Measurements from ENCODE around the gene TSR3.
"Not testable (repeated sequence)": the region's sequence is repeated elsewhere in the genome, so short reads cannot be mapped to it uniquely, and the experiment has no call there.

The TSR3 gene

DNA sequence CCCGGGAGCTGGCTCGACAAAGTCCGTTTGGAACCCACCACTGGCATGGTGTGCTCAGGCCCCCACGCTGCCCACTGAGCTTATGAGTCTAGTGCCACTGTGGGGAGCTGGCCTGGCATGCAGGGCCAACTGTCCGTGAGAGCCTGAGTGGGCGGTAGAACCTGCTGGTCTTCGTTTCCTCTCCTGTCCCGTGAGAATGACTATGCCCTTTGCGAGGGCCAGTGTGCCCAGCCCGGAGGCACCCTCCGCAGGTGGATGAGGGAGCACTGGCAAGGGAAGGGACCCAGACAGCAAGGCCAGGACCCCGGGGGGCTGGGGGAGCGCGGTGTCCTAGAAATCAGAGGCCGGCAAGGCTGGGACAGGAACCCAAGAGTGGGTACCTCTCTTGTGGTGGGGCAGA is 15.1 kb downstream of the TSR3 start:
- DNase-seq: no peak

DNA sequence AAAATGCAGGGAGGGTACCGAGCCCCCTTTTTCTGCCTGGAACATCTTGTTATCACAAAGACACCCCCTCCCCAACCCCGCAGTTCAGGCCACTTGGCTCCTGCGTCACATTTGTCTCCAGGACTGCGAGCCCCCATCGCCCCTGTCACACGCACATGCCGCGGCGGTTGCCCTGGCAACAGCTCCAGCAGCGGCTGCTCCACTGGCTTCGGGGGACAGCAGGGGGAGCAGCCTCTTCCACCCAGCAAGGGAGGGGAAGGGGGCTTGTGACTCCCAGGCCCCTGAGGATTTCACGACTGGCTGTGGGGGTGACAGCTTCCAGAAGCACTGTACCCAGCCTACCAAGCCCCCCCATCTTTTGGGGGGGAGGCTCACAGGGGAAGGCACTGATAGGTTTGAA is 15.7 kb downstream of the TSR3 start:
- peak; percentile 50 for DNase-seq

DNA sequence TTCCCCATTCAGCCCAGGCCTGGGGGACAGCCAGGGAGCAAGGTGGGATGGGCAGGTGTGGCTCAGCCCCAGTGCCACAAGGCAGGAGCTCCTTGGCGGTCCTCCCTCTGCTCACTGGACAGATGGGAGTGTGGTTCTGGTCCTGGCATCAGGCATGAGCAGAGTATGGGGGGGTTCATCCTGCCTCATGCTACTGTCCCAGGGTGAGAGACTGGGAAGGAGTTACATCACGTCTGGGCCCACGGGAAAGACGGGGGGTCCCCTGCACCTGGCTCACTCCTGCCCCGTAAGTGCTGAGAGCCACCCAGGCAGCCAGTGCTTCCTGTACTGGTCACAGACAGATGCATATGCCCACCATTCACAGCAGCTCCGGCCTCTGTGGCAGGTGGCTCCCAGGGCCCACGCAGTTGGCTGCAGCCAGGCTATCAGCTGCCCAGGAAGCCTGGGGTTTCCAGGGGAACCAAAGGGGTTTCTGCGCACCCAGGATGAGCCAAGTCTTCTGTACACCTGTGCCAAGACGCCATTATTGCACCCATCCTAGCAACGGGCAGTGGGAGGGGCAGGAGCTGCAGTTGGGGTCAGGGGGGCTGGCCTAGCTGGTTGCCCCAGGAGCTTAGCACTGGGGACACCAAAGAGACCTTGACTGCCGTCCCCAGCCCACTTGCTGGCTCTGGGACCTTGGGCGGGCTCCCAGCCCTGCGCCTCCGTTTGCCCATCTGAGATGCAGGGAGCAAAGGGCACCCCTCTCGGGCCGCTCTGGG is 16.3 kb downstream of the TSR3 start:
- DNase-seq: peak; percentile 72

DNA sequence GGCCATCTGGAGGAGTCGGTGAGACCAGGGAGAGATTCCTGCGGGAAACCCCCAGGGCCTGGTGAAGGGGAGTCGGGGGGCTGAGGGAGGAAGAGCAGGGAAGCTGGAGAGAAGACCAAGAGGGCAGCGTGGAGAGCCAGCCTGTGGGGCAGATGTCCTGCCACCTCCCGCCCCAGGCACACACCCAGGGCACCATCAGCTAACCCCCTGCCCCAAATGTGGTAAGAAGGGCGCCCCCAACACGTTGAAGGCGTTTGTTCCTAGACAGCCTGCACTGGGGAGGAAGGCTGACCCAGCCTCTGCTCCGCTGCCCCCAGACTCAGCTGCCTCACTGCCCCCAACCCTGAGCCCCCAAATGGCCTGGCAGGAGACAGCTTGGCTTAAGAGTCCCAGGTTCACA is 16.9 kb downstream of the TSR3 start:
- no peak for DNase-seq

DNA sequence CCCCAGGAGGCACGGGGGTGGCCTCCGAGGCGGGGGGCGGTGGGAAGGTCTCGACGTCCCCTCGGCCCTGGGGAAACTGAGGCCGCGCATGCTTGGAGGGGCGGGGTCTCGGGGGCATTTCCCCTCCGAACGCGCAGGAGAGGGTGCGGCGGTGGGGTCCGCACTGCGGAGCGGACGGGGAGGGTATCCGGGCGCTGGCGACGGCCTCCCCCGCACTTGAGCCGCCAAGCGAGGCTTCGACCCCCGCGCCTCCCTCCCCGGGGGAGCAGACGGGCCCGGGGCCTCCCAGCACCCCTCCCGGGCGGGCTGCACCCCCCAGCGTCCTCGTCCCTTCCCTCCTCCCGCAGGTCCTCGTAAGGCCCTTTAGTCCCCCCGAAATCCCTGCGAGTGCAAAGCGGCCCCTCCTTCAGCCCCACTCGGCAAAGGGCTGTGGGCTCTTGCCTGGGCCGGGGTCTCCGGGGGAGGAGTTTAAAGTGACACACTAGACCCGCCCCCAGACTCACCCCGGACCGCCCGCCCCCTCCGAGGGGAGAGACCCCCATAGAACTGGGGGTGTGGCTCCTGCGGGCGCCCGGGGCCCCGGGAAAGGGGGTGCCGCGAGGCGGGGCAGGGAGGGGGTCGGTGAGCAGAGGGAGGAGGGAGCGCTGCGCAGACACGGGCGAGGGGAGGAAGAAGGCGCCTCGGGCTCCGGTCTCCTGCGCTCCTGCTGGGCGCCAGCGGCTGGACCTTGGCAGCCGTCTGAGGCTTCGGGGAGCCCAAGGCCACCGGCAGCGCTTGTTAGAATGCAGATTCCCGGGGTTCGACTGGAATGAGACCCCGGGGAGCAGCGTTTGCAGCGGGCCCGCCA is 17.6 kb downstream of the TSR3 start:
- DNase-seq: peak; percentile 27

DNA sequence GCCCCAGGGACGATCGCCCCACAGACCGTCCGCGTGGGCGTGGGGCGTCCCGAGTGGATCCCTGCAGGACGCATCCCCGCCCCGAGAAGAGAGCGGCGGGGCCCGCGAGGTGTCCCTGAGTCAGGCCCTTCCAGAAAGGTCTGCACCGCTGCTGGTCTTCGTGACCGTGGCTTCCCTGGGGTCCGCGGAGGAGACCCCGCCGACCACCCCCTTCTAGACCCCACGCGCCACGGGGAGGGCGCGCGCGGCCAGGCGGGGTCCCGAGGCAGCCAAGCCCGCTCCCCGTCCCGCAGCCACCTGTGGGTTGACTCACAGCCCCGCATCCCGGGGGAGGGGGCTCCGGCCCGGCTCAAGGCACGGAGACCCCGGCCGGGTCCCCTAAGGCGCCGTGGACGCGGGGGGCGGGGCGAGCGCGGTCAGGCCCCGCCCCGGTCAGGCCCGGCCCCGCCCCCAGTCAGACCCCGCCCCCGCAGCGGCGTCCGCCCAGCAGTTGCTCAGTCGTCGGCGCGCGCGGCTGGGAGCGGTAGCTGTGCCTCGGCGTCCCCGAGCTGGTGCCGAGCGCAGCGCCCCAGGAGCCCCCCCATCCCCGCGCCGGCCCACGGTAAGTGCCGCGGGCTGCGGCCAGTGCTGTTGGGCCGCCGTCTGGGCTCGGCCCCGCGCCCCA is 18.4 kb downstream of the TSR3 start, which contains the start of gene BAIAP3:
Gene BAIAP3 (plus strand): TSS at position 497 of the 664 bp plus-strand sequence. CDS start 4,905 bp downstream, outside the sequence.
- DNase-seq: peak; percentile 23

DNA sequence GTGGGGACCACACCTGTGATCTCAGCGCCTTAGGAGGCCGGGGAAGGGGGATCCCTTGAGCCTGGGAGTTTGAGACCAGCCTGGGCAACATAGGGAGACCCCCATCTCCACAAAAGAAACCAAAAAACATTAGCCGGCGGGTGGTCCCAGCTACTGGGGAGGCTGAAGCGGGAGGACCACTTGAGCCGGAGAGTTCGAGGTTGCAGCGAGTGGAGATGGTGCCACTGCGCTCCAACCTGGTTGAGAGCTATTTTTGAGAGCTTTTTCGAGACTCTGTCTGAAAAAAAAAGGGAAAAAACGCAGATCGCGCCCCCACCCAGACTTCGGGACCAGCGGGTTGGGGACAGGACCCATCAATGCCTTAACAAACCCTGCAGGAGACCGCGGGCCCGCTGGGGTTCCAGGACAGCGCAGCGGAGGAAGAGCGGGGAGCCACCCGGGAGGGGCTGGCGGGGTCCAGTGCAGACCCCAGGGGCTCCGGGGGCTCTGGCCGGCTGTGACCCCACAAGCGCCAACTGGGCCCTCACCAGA is 19.0 kb downstream of the TSR3 start:
- DNase-seq: no peak

DNA sequence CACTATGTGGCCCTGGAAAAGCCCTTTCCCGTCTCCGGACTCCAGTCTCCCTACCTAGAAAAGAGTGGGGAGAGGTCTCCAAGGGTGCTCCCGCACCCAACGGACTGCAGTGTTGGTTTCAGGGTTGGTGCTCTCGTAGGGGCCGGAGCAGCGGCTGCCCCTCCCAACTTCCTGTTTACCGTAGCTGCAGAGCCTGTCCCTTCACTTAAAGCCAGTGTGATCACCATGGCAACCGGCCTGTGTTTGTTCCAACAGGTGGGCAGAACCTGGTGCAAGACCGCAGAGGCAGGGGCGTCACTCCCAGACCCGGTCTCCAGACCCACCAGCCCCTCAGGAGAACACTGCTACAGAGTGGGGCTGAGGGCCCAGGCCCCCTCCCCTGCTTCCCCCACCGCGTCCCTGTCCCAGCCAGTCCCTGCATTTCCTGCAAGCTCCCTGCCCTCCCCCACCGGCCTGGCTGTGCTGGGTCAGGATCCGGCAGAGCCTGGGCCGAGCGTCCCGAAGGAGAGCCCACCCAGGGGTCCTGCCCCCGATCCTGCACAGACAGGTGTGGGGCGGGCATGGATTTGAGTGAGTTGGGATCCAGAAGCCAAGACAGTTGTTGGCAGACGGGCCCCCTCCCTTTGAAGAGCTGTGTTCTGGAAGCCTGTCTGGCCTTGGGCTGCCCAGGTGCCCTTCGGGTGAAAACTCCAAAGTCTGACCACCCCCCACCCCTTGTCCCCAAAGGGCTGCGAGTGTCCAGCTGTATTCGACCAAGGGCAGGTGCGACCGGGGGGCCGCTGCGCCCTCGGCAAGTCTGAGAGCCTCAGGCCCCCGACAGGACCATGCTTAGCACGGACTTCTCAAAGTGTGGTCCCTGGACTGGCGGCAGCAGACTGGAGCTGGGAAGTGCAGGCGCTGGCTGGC is 19.7 kb downstream of the TSR3 start:
- peak; percentile 95 for DNase-seq

DNA sequence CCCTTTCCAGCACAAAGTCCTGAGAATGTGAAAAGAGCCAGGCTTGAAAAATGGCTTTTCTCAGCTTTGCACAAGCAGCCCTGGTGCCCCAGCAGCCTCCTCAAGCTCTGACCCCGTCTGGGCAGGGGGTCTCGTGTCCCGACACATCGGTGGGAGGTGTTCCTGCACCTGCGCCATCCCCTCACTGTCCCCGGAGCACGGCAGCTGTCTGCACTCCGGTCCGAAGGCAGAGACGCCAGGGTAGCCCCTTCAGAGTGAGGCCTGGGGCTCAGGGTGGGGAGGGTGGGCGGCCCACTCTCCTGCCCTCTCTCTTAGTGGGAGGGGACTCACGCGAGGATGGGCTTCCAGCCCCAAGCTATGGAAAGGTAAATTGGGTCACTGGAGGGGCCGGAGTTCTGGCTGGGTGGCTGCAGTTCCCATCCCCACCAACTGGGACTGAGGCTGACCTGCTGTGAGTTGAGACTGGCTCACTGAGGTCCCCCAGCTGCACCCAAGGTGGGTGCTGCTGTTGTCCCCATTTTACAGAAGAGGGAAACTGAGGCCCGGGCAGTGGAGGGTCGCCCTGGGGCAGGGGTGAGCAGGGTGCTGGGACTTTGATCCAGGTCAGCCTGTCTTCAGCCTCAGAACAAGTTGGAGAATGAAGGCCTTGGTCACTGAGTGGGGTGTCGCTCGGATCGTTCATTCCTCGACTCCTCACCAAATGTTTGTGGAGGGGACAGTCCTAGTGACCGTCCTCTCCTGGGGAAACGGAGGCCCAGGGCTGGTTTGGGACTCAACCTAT is 20.6 kb downstream of the TSR3 start:
- no peak for DNase-seq

DNA sequence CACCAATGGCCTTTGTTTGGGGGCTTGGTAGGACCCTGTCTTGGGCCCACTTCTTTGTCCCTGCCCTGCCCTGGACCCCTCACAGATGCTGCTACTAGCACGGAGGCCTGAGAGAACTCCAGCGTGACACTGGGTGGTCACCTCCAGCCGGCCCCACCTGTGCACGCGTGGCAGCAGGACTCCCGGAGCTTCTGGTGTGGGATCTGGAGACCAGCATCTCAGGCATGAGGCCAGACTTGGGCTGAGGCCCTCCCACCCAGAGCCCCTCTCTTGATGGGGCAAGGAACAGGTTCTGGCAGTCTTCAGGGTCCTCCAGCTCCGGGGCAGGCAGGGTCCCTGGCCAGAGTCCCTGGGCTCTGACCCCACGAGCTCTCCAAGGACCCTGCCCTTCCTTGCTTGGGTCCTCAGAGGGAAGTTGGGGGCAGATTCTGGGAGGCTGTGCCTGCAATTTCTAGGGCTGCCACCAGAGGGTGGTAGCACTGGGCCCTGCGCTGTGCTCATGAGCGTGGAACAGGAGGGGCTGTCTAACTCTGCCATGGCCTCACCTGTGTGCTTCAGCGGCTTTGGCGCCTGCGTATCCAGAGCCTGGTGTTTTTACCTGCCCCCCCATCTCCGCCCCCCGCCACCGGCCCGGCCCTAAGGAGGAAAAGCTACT is 21.3 kb downstream of the TSR3 start:
- peak; percentile 17 for DNase-seq

DNA sequence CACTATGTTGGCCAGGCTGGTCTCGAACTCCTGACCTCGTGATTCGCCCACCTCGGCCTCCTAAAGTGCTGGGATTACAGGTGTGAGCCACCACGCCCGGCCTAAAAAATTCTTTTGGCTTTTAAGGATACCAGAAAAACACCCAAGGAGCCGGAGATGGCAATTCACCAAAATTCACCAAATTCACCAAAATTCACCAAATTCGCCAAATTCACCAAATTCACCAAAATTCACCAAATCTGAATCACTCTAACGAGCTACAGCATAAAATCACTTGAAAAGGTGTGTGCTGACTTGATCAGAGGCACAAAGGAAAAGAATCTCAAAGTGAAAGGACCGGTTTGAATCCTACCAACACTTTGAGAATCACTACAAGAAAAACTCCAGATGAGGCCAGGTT is 22.7 kb downstream of the TSR3 start:
- not testable (repeated sequence) for DNase-seq

DNA sequence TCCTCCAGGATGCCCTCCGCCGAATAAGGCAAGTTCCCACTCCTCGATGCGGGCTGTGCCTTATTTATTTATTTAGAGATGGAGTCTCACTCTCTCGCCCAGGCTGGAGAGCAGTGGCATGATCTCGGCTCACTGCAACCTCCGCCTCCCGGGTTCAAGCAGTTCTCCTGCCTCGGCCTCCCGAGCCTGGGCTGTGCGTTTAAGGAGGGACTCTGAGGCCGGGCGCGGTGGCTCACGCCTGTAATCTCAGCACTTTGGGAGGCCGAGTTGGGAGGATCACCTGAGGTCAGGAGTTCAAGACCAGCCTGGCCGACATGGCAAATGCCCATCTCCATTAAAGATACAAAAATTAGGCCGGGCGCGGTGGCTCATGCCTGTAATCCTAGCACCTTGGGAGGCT is 23.5 kb downstream of the TSR3 start:
- not testable (repeated sequence) for DNase-seq

DNA sequence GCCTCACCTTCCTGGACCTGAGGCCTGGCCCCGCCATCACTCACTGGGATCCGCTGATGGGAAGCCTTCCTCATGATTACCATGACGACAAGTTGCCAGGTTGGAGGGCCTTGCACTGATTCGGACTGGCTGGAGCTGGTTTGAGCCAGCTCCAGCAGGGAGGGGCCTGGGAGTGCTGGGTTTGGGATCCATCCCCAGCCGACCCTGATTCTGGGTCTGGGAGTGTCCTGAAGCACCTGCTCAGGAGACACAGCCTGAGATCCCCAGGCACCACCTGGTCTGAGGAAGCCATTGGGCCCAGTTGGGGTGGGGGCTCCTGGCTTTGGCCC is 24.1 kb downstream of the TSR3 start:
- no peak for DNase-seq

DNA sequence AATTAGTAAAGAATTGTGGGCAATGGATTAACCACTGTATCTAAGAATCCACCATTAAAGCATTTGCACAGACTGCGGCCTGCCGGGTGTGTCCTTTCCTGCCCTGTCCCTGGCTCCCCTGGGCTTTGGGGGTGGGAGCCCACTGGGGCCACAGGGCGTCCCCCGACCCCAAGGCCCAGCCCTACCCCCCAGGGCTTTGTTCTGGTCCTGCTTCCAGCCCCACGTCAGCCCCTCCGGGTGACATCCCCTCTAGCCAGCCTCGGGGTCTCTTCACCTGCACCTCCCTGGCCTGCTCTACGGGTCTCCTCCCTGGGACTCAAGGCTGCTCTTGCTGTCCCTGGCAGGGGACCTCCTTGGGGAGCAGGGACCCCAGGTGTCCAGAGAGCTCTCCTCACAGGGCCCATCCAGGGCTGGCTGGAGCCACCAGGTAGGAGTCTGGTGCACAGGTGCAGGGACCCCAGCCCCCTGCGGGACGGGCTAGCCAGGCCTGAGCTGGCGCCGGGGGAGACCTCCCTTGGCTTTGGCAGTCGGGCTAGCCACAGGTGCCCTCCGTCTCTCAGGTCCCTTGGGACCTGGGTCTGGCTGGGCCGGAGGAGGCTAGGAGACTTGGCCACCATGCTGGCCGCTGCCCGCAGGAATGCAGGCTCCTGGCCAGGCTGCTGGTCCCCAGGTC is 24.6 kb downstream of the TSR3 start:
- DNase-seq: no peak

DNA sequence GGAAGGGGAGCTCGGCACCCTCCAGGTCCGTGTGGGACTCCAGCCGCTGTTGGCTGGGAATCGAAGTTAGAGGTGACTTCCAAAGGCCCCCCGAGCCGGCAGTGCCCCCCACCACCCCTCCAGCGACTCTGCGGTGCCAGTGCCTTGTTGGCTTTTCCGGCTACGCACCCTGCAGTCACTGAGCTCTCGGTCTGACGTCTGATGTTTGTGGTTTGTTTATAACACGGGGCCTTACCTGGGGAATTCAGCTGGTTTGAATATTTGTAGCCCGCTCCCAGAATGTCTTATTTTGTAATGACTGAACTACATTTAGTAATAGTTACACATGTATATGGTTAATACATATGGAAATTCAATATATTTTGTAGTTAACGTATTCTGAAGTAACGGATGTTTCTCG is 25.3 kb downstream of the TSR3 start:
- no peak for DNase-seq

DNA sequence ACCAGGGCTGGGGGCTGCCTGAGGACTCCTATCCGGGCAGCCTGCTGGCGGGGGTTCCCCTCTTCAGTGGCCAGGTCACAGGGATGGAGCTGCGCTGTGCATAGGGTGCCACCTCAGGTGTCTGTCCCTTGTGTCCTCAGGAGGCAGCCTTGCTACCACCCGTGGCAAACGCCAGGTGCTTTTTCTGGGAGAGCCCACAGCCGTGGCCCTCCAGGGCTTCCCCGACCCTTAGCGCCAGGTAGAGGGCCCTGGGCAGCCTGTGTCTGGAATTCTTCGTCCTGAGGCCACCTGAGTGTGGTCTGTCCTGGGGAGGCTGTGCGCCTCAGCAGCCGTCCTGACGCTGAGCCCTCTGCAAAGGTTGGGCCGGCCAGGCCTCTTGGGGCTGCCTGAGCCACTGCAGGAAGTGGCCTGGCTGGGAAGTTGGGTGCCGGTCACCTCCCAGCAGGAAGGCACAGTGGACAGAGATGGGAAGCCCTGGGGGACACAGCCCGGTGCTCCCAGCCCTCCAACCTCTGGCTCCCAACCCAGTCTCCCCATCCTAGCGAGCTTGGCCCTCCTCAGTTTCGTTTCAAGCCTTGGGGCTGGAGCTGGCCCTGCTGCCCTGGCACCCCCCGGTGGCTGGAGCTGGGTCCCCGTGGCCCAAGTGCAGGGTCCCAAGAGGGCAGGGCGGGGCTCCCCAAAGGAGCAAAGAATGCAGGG is 25.9 kb downstream of the TSR3 start:
- no peak for DNase-seq

DNA sequence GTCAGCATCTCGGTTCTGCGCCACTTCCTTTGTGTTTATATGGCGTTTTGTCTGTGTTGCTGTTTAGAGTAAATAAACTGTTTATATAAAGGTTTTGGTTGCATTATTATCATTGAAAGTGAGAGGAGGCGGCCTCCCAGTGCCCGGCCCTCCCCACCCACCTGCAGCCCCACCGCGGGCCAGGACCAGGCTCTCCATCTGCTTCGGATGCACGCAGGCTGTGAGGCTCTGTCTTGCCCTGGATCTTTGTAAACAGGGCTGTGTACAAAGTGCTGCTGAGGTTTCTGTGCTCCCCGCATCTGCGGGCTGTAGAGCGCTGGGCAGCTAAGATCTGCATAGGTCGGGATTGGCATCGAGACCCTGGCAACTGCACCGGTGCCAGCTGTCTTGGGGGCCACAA is 26.4 kb downstream of the TSR3 start:
- no peak for DNase-seq

DNA sequence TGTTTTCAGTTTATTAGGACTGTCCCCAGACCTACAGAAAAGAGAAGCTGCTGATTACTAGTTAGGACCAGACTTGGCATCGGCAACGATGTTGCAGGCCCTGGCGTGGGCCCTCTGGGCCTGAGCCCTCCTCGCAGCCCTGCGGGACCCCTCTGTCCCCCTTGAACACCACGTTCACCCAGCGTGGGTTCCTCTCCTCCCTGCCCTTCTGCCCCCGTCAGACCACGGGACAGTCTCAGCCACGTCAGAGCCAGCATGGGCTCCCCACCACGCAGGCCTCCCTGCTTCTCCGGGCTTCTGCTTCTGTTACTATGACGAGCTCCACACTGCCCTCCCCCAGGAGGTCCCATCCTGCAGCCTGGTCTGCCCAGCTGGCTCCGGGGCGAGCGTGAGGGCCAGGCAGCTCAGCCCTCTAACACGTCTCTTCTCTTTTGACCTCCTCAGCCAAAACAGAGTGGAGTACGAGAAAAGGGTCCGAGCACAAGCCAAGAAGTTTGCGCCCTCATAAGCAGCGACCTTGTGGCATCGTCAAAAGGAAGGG is 27.3 kb downstream of the TSR3 start:
- no peak for DNase-seq

Data from NCI-H146 (cell line).